GM23338 (cell line): ENCODE data around the gene ARMC8. TPM values are rescaled to one million over a fixed set of nuclear protein-coding genes. Genes with fewer than 3 reads are reported as not detected.

Experiments
- ATAC-seq: fragments of 200-7000 bp; cut with Tn5 transposase; 3 replicates; pipeline ENCODE4 v1.9.1; 2020
- DNase-seq: peaks from one replicate; pipeline ENCODE4 v3.0.0-alpha.2; 2015; ENCODE audit warnings: low spot score
- H2AFZ ChIP-seq: fragments of 200-600 bp; sonication (generic); 2 replicates; pipeline ENCODE4 v1.8.0; 2016; ENCODE audit warnings: antibody characterized with exemption, mild to moderate bottlenecking, moderate library complexity
- H3F3A ChIP-seq: fragments of 200-600 bp; sonication (generic); replicated peaks from 2 replicates; pipeline ENCODE4 v1.8.0; 2017; ENCODE audit warnings: antibody characterized with exemption, mixed run types, low read depth
- H3K27ac ChIP-seq: fragments of 200-600 bp; sonication (generic); 2 replicates; pipeline ENCODE4 v1.6.1; 2016; ENCODE audit warnings: low read depth
- H3K27me3 ChIP-seq: fragments of 200-600 bp; sonication (generic); 2 replicates; pipeline ENCODE4 v1.8.0; 2016; ENCODE audit warnings: mild to moderate bottlenecking, mixed run types, moderate library complexity; ENCODE audit not compliant: insufficient read depth
- H3K36me3 ChIP-seq: fragments of 200-600 bp; sonication (generic); 2 replicates; pipeline ENCODE4 v1.8.0; 2016; ENCODE audit warnings: mild to moderate bottlenecking; ENCODE audit not compliant: insufficient read depth
- H3K4me1 ChIP-seq: fragments of 200-600 bp; sonication (generic); 2 replicates; pipeline ENCODE4 v1.8.0; 2016; ENCODE audit warnings: mild to moderate bottlenecking, moderate library complexity; ENCODE audit not compliant: insufficient read depth
- H3K4me2 ChIP-seq: fragments of 200-600 bp; sonication (generic); 2 replicates; pipeline ENCODE4 v1.7.1; 2017; ENCODE audit warnings: mixed run types
- H3K4me3 ChIP-seq: fragments of 200-600 bp; sonication (generic); 2 replicates; pipeline ENCODE4 v1.6.1; 2016; ENCODE audit warnings: mixed run types
- H3K79me2 ChIP-seq: fragments of 200-600 bp; sonication (generic); replicated peaks from 2 replicates; pipeline ENCODE4 v1.8.0; 2017; ENCODE audit warnings: mild to moderate bottlenecking; ENCODE audit not compliant: insufficient read depth
- H3K9me2 ChIP-seq: fragments of 200-600 bp; sonication (generic); 2 replicates; pipeline ENCODE4 v1.8.0; 2017; ENCODE audit not compliant: insufficient read depth
- H4K20me1 ChIP-seq: fragments of 200-600 bp; sonication (generic); replicated peaks from 2 replicates; pipeline ENCODE4 v1.8.0; 2017; ENCODE audit warnings: mild to moderate bottlenecking; ENCODE audit not compliant: insufficient read depth
- H3K27ac Mint-ChIP-seq: 2 replicates; pipeline ENCODE4 v1.8.0; 2020; ENCODE audit warnings: inconsistent platforms, mild to moderate bottlenecking, moderate library complexity, mixed read lengths
- H3K27me3 Mint-ChIP-seq: 3 replicates; pipeline ENCODE4 v1.8.0; 2022; ENCODE audit warnings: low read depth, mild to moderate bottlenecking, moderate library complexity, mixed read lengths, inconsistent platforms; ENCODE audit not compliant: insufficient read depth, poor library complexity
- H3K36me3 Mint-ChIP-seq: 3 replicates; pipeline ENCODE4 v1.8.0; 2021; ENCODE audit warnings: low read depth, mild to moderate bottlenecking, inconsistent platforms, moderate library complexity, mixed read lengths
- H3K4me1 Mint-ChIP-seq: 3 replicates; pipeline ENCODE4 v1.8.0; 2020; ENCODE audit warnings: mild to moderate bottlenecking, inconsistent platforms, mixed read lengths
- H3K4me3 Mint-ChIP-seq: 3 replicates; pipeline ENCODE4 v1.8.0; 2021; ENCODE audit warnings: moderate library complexity, mild to moderate bottlenecking, inconsistent platforms, mixed read lengths
- H3K9me3 Mint-ChIP-seq: 3 replicates; pipeline ENCODE4 v1.8.0; 2020; ENCODE audit warnings: moderate library complexity, mild to moderate bottlenecking, inconsistent platforms, mixed read lengths
- CTCF ChIP-seq, 2 experiments: fragments of 200-600 bp in 1 of 2; sonication (generic) in 1 of 2; conservative IDR thresholded peaks; 2 replicates each; pipeline versions ENCODE4 v1.5.1 to v1.6.1; 2016 to 2017; ENCODE audit warnings: antibody characterized with exemption in 2 of 2, low read depth in 2 of 2, mild to moderate bottlenecking in 2 of 2, moderate library complexity in 1 of 2
- EZH2 ChIP-seq: fragments of 200-600 bp; sonication (generic); IDR thresholded peaks from one replicate; pipeline ENCODE4 v1.8.0; 2017; ENCODE audit warnings: antibody characterized with exemption, mild to moderate bottlenecking, low read depth; ENCODE audit not compliant: unreplicated experiment
- EZH2phosphoT487 ChIP-seq: fragments of 200-600 bp; sonication (generic); IDR thresholded peaks from one replicate; pipeline ENCODE4 v1.8.1; 2018; ENCODE audit warnings: antibody characterized with exemption; ENCODE audit not compliant: unreplicated experiment
- JUNB ChIP-seq: IDR thresholded peaks from one replicate; pipeline ENCODE4 v1.6.1; 2016; ENCODE audit warnings: antibody characterized with exemption; ENCODE audit not compliant: unreplicated experiment
- NANOG ChIP-seq: IDR thresholded peaks from 2 replicates; pipeline ENCODE4 v1.6.1; 2016; ENCODE audit warnings: antibody characterized with exemption, borderline replicate concordance
- POLR2AphosphoS5 ChIP-seq: IDR thresholded peaks from 2 replicates; pipeline ENCODE4 v1.6.1; 2016; ENCODE audit warnings: antibody characterized with exemption, low read depth
- STAT1 ChIP-seq: IDR thresholded peaks from one replicate; pipeline ENCODE4 v1.6.1; 2016; ENCODE audit warnings: antibody characterized with exemption; ENCODE audit not compliant: unreplicated experiment
- ZNF114 ChIP-seq: fragments of 250-450 bp; sonication (Bioruptor Pico); IDR thresholded peaks from 2 replicates; pipeline ENCODE4 v1.5.0; 2020; ENCODE audit warnings: mild to moderate bottlenecking, moderate library complexity
- polyA plus RNA-seq: library from polyadenylated mRNA; unstranded; fragments of >200 nt; fragmentation: Nextera tagmentation; extraction: Ambion mirVana; gene quantifications from 2 replicates; pipeline ENCODE4 v1.2.1, GENCODE V29; 2016
- total RNA-seq: library from RNA; depleted of rRNA; stranded (reverse); fragments of >200 nt; shearing (Covaris generic); gene quantifications from 2 replicates; pipeline ENCODE4 v1.2.3, GENCODE V29; 2014
- TF ChIP-seq, protein P1 (sequence below): fragments of 250-450 bp; sonication (Bioruptor Pico); IDR thresholded peaks from 2 replicates; pipeline ENCODE4 v1.5.0; 2020; ENCODE audit warnings: mild to moderate bottlenecking, moderate library complexity

Gene ARMC8
- total and polyA plus RNA-seq, 2 experiments from 2014 or later, result 36.8 to 61.4 TPM

DNA sequence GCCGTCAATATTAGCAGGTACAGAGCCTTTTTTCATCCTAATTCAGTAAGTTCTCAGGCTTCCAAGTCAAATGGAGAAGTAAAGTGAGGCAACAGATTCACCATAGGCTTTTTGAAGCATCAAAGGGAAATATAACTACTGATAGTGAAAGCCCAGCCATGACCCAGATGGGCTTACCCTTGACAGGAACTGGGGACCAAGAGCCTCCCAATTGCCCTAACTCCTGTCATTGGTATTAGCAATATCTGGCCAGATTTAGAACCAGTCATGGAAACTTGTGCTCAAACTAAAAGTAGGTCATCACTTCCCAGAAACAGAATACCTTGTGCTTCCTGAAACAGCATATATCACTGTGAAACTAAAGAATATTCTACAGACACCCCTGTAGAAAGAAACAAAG lies 109.5 kb downstream of the ARMC8 start:
- DNase-seq (no peak), ATAC-seq (no peak)
- no peaks in the 10 kb centered on the region for H3K4me1 Mint-ChIP-seq
- no peak for TF ChIP-seq NANOG
- no peak for TF ChIP-seq JUNB
- TF ChIP-seq EZH2phosphoT487, result no peak
- no peak for TF ChIP-seq STAT1
- TF ChIP-seq, protein P1, sequence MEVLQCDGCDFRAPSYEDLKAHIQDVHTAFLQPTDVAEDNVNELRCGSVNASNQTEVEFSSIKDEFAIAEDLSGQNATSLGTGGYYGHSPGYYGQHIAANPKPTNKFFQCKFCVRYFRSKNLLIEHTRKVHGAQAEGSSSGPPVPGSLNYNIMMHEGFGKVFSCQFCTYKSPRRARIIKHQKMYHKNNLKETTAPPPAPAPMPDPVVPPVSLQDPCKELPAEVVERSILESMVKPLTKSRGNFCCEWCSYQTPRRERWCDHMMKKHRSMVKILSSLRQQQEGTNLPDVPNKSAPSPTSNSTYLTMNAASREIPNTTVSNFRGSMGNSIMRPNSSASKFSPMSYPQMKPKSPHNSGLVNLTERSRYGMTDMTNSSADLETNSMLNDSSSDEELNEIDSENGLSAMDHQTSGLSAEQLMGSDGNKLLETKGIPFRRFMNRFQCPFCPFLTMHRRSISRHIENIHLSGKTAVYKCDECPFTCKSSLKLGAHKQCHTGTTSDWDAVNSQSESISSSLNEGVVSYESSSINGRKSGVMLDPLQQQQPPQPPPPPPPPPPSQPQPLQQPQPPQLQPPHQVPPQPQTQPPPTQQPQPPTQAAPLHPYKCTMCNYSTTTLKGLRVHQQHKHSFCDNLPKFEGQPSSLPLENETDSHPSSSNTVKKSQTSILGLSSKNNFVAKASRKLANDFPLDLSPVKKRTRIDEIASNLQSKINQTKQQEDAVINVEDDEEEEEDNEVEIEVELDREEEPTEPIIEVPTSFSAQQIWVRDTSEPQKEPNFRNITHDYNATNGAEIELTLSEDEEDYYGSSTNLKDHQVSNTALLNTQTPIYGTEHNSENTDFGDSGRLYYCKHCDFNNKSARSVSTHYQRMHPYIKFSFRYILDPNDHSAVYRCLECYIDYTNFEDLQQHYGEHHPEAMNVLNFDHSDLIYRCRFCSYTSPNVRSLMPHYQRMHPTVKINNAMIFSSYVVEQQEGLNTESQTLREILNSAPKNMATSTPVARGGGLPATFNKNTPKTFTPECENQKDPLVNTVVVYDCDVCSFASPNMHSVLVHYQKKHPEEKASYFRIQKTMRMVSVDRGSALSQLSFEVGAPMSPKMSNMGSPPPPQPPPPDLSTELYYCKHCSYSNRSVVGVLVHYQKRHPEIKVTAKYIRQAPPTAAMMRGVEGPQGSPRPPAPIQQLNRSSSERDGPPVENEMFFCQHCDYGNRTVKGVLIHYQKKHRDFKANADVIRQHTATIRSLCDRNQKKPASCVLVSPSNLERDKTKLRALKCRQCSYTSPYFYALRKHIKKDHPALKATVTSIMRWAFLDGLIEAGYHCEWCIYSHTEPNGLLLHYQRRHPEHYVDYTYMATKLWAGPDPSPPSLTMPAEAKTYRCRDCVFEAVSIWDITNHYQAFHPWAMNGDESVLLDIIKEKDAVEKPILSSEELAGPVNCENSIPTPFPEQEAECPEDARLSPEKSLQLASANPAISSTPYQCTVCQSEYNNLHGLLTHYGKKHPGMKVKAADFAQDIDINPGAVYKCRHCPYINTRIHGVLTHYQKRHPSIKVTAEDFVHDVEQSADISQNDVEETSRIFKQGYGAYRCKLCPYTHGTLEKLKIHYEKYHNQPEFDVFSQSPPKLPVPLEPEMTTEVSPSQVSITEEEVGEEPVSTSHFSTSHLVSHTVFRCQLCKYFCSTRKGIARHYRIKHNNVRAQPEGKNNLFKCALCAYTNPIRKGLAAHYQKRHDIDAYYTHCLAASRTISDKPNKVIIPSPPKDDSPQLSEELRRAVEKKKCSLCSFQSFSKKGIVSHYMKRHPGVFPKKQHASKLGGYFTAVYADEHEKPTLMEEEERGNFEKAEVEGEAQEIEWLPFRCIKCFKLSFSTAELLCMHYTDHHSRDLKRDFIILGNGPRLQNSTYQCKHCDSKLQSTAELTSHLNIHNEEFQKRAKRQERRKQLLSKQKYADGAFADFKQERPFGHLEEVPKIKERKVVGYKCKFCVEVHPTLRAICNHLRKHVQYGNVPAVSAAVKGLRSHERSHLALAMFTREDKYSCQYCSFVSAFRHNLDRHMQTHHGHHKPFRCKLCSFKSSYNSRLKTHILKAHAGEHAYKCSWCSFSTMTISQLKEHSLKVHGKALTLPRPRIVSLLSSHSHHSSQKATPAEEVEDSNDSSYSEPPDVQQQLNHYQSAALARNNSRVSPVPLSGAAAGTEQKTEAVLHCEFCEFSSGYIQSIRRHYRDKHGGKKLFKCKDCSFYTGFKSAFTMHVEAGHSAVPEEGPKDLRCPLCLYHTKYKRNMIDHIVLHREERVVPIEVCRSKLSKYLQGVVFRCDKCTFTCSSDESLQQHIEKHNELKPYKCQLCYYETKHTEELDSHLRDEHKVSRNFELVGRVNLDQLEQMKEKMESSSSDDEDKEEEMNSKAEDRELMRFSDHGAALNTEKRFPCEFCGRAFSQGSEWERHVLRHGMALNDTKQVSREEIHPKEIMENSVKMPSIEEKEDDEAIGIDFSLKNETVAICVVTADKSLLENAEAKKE (CRISPR knock-in tag), result no peak
- no peak for TF ChIP-seq CTCF (conservative IDR thresholded peaks at IDR 0.05; ENCODE audit: low read depth in 2 of 2)
- TF ChIP-seq POLR2AphosphoS5, result no peak
- TF ChIP-seq EZH2, result no peak
- TF ChIP-seq ZNF114 (CRISPR knock-in tag), result no peak
- peaks cover 17% of the 10 kb centered on the region for H3K36me3 Mint-ChIP-seq
- H3K9me2 ChIP-seq, result no peaks in the 10 kb centered on the region
- H4K20me1 ChIP-seq, result no peaks in the 10 kb centered on the region; the same call in 1 of the 2 replicates
- no peak overlapping the region for H3K4me3 Mint-ChIP-seq
- H3K27ac Mint-ChIP-seq, result no peak overlapping the region
- H2AFZ ChIP-seq, result no peak overlapping the region
- H3K4me2 ChIP-seq, result no peak overlapping the region
- H3K36me3 ChIP-seq, result no peaks in the 10 kb centered on the region
- H3K9me3 Mint-ChIP-seq, result no peaks in the 10 kb centered on the region
- H3K4me1 ChIP-seq, result no peaks in the 10 kb centered on the region
- no peaks in the 10 kb centered on the region for H3K27me3 ChIP-seq
- H3K4me3 ChIP-seq, result no peak overlapping the region
- H3F3A ChIP-seq, result no peaks in the 10 kb centered on the region
- no peaks in the 10 kb centered on the region for H3K79me2 ChIP-seq
- H3K27ac ChIP-seq, result no peak overlapping the region
- H3K27me3 Mint-ChIP-seq, result peaks cover 8% of the 10 kb centered on the region
